ENCODE results near the gene ARHGAP18.

The ARHGAP18 gene

GRCh38 chr6:129699659-129700058, 10.3 kb downstream of the ARHGAP18 start:
- no peaks in the 10 kb centered on the region for H3K79me2 ChIP-seq (ENCODE audit: control insufficient read depth, low read length)
- H3K9me2 ChIP-seq (replicated peaks; ENCODE audit: control insufficient read depth, low read length): no peaks in the 10 kb centered on the region
- TF ChIP-seq, protein P1, sequence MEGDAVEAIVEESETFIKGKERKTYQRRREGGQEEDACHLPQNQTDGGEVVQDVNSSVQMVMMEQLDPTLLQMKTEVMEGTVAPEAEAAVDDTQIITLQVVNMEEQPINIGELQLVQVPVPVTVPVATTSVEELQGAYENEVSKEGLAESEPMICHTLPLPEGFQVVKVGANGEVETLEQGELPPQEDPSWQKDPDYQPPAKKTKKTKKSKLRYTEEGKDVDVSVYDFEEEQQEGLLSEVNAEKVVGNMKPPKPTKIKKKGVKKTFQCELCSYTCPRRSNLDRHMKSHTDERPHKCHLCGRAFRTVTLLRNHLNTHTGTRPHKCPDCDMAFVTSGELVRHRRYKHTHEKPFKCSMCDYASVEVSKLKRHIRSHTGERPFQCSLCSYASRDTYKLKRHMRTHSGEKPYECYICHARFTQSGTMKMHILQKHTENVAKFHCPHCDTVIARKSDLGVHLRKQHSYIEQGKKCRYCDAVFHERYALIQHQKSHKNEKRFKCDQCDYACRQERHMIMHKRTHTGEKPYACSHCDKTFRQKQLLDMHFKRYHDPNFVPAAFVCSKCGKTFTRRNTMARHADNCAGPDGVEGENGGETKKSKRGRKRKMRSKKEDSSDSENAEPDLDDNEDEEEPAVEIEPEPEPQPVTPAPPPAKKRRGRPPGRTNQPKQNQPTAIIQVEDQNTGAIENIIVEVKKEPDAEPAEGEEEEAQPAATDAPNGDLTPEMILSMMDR (IDR thresholded peaks at IDR 0.05; ENCODE audit: low read depth, low read length, poor library complexity, severe bottlenecking): no peak
- no peak for TF ChIP-seq EZH2phosphoT487 (IDR thresholded peaks at IDR 0.05; ENCODE audit: borderline replicate concordance, low read length)
- H3K27me3 ChIP-seq (ENCODE audit: control insufficient read depth, low read length): no peaks in the 10 kb centered on the region
- H3K4me3 ChIP-seq (ENCODE audit: low read length): no peak overlapping the region
- H3K9me3 ChIP-seq (ENCODE audit: control insufficient read depth, insufficient read depth, low read length): no peaks in the 10 kb centered on the region
- H3K36me3 ChIP-seq (ENCODE audit: control insufficient read depth, low read length): no peaks in the 10 kb centered on the region
- H3K27ac ChIP-seq (ENCODE audit: low read depth, low read length): no peak overlapping the region
- H3K4me1 ChIP-seq (ENCODE audit: control insufficient read depth, low read length): peaks cover 4% of the 10 kb centered on the region
- H3F3A ChIP-seq (ENCODE audit: control insufficient read depth, insufficient read depth): no peaks in the 10 kb centered on the region
- H4K20me1 ChIP-seq (ENCODE audit: control insufficient read depth, insufficient read depth, low read depth, low read length): no peaks in the 10 kb centered on the region
- no peak overlapping the region for H3K4me2 ChIP-seq (ENCODE audit: low read length)

- H3K9me2 ChIP-seq (replicated peaks; ENCODE audit: control insufficient read depth, low read length): no peaks in the 10 kb centered on the region
- H3K27me3 ChIP-seq (ENCODE audit: control insufficient read depth, low read length): no peaks in the 10 kb centered on the region
- no peak overlapping the region for H3K4me3 ChIP-seq (ENCODE audit: low read length)
- TF ChIP-seq, protein P1 (IDR thresholded peaks at IDR 0.05; ENCODE audit: low read depth, low read length, poor library complexity, severe bottlenecking): no peak
- TF ChIP-seq EZH2phosphoT487 (IDR thresholded peaks at IDR 0.05; ENCODE audit: borderline replicate concordance, low read length): no peak
- H3F3A ChIP-seq (ENCODE audit: control insufficient read depth, insufficient read depth): no peaks in the 10 kb centered on the region
- H3K9me3 ChIP-seq (ENCODE audit: control insufficient read depth, insufficient read depth, low read length): no peaks in the 10 kb centered on the region
- no peaks in the 10 kb centered on the region for H4K20me1 ChIP-seq (ENCODE audit: control insufficient read depth, insufficient read depth, low read depth, low read length)
- peaks cover 4% of the 10 kb centered on the region for H3K4me1 ChIP-seq (ENCODE audit: control insufficient read depth, low read length)
- H3K4me2 ChIP-seq (ENCODE audit: low read length): no peak overlapping the region
- H3K36me3 ChIP-seq (ENCODE audit: control insufficient read depth, low read length): no peaks in the 10 kb centered on the region
- H3K27ac ChIP-seq (ENCODE audit: low read depth, low read length): no peak overlapping the region
- no peaks in the 10 kb centered on the region for H3K79me2 ChIP-seq (ENCODE audit: control insufficient read depth, low read length)
These were observed 11.5 kb downstream of the ARHGAP18 start for GRCh38 chr6:129698430-129698829.

DNA sequence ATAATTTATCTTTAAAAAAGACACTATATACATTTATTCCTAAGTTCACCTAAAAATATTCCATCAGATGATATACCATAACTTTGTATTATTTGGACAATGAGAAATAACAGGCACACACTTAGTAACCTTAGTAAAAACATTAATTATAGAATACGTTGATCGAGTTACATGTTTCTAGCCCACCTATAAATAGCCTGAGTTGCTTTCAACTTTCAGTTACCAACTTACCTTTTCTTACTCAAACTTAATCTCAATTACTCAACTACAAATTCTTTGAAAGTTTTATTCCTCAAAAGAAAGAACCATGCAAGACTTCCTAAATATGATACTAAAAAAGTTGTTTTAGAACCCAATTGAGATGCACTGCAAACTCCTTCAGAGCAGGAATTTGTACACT, 12.2 kb downstream of the ARHGAP18 start:
- Histone ChIP-seq H4K20me1 (ENCODE audit: control insufficient read depth, insufficient read depth, low read depth, low read length) (no peaks in the 10 kb centered on the region), H3K4me3 (ENCODE audit: low read length) (no peak overlapping the region), H3K79me2 (ENCODE audit: control insufficient read depth, low read length) (no peaks in the 10 kb centered on the region), H3F3A (ENCODE audit: control insufficient read depth, insufficient read depth) (no peaks in the 10 kb centered on the region), H3K9me2 (replicated peaks; ENCODE audit: control insufficient read depth, low read length) (no peaks in the 10 kb centered on the region), H3K4me2 (ENCODE audit: low read length) (no peak overlapping the region), H3K27me3 (ENCODE audit: control insufficient read depth, low read length) (no peaks in the 10 kb centered on the region), H3K9me3 (ENCODE audit: control insufficient read depth, insufficient read depth, low read length) (no peaks in the 10 kb centered on the region), H3K4me1 (ENCODE audit: control insufficient read depth, low read length) (peaks cover 4% of the 10 kb centered on the region), H3K36me3 (ENCODE audit: control insufficient read depth, low read length) (no peaks in the 10 kb centered on the region), H3K27ac (ENCODE audit: low read depth, low read length) (no peak overlapping the region)
- TF ChIP-seq, protein P1 (IDR thresholded peaks at IDR 0.05; ENCODE audit: low read depth, low read length, poor library complexity, severe bottlenecking): no peak
- TF ChIP-seq EZH2phosphoT487 (IDR thresholded peaks at IDR 0.05; ENCODE audit: borderline replicate concordance, low read length): no peak

- no peaks in the 10 kb centered on the region for H3K36me3 ChIP-seq (ENCODE audit: control insufficient read depth, low read length)
- no peak overlapping the region for H3K27ac ChIP-seq (ENCODE audit: low read depth, low read length)
- H3K9me2 ChIP-seq (replicated peaks; ENCODE audit: control insufficient read depth, low read length): no peaks in the 10 kb centered on the region
- peaks cover 4% of the 10 kb centered on the region for H3K4me1 ChIP-seq (ENCODE audit: control insufficient read depth, low read length)
- H3F3A ChIP-seq (ENCODE audit: control insufficient read depth, insufficient read depth): no peaks in the 10 kb centered on the region
- TF ChIP-seq, protein P1 (IDR thresholded peaks at IDR 0.05; ENCODE audit: low read depth, low read length, poor library complexity, severe bottlenecking): no peak
- TF ChIP-seq EZH2phosphoT487 (IDR thresholded peaks at IDR 0.05; ENCODE audit: borderline replicate concordance, low read length): no peak
- no peak overlapping the region for H3K4me3 ChIP-seq (ENCODE audit: low read length)
- H4K20me1 ChIP-seq (ENCODE audit: control insufficient read depth, insufficient read depth, low read depth, low read length): no peaks in the 10 kb centered on the region
- H3K9me3 ChIP-seq (ENCODE audit: control insufficient read depth, insufficient read depth, low read length): no peaks in the 10 kb centered on the region
- no peaks in the 10 kb centered on the region for H3K27me3 ChIP-seq (ENCODE audit: control insufficient read depth, low read length)
- H3K79me2 ChIP-seq (ENCODE audit: control insufficient read depth, low read length): no peaks in the 10 kb centered on the region
- H3K4me2 ChIP-seq (ENCODE audit: low read length): no peak overlapping the region
These were observed 13.1 kb downstream of the ARHGAP18 start for GRCh38 chr6:129696843-129697242.
